NCI-H2029 treated with DMSO at 0.1 percent for 48 hours (cell line): ENCODE data around the gene TMEM107.
"Not testable (repeated sequence)": the region's sequence is repeated elsewhere in the genome, so short reads cannot be mapped to it uniquely, and the experiment has no call there.

ENCODE experiments used
- DNase-seq: peaks from one replicate; lab custom pipeline; 2025; lab: John Stamatoyannopoulos, UW

Gene TMEM107

GRCh38 chr17:8176197-8176940 lies at the start of gene TMEM107:
Gene TMEM107 (minus strand): TSS chr17:8176380. CDS start chr17:8176286, 94 bp downstream.
- no peak for DNase-seq

GRCh38 chr17:8224891-8225812 lies 49.0 kb upstream of the TMEM107 start:
- no peak for DNase-seq

- DNase-seq: no peak
Measured at GRCh38 chr17:8223356-8224126, 47.4 kb upstream of the TMEM107 start.

GRCh38 chr17:8222630-8223355 lies 46.6 kb upstream of the TMEM107 start:
- DNase-seq: peak; percentile 75

- DNase-seq: peak; percentile 79
Measured at GRCh38 chr17:8222380-8222629, 46.1 kb upstream of the TMEM107 start.

DNA sequence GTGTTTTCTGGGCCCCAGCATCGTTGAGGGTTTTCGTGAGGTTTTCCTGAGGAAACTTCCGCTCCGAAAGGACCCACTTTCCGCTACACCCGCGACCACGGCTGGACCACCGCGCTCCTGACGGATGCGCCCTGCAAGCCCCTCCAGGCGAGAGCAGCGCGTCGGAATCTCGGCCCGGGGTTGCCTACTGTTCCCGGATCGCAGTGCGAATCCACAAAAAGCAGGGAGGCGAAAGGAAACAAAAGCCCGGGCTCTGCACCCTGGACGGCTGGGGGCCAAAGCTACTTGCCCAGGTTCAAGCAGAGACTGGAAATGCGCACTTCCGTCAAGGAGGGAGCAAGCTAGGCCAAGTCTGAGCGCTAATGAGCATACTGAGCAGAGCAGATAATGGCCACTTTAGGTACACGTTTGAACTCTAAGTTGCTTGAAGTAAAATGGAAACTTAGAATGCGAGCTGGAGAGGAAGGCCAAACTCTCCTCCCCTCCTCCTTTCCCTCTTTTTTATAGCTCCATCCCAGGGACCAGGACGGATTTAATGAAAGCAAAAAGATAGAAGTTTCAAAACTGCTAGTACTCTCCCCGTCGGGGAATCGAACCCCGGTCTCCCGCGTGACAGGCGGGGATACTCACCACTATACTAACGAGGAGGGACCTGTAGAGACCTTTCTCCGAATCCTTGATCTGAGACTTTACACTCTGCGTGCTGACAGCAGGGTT lies 45.6 kb upstream of the TMEM107 start:
- peak; percentile 79 for DNase-seq

DNA sequence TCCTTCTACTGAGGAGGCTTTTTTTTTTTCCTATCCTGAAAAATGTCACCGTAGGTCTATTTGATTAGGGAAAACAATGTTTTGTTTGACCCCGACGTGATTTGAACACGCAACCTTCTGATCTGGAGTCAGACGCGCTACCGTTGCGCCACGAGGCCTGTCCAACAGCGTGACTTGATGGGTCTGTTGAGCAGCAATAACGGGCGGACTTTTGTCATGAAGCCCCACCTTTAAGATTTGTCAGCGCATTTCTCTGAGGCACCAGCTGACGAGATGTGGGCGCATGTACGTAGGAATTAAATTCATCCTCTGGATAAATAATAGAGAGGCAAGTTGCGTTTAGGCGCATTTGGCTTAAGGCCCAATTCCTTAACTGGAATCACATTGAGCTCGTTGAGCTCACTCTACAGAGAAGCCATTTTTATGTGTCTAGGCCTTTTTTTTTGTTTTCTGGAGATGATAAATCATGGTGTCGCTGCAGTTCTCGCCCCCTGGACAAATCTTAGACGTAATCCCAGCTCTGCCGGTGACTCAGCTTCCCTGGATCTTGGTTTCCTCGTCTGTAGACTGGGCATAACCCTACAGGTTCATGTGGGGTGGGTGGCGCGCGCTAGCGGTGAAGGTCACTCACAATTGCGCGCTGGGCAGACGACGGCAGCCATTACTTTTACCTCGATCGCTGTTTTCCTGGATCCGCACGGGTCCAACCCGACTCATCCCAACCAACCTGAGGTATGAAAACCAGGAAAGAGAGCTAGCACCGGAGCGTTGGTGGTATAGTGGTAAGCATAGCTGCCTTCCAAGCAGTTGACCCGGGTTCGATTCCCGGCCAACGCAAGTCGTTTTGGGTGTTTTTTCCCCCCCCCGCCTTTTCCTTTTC lies 44.8 kb upstream of the TMEM107 start:
- DNase-seq: peak; percentile 79

DNA sequence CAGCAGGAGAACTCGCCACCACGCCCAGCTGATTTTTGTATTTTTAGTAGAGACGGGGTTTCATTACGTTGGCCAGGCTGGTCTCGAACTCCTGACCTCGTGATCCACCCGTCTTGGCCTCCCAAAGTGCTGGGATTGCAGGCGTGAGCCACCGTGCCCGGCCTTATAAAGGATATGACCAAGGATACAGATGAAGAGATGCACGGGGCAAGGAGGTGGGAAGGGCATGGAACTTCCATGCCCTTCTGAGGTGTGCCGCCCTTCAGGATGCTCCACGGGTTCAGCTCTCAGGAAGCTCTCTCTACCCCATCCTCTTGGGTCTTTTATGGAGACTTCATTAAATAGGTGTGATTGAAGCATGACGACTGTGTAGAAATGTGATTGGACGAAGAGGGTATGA lies 37.8 kb upstream of the TMEM107 start:
- not testable (repeated sequence) for DNase-seq

DNA sequence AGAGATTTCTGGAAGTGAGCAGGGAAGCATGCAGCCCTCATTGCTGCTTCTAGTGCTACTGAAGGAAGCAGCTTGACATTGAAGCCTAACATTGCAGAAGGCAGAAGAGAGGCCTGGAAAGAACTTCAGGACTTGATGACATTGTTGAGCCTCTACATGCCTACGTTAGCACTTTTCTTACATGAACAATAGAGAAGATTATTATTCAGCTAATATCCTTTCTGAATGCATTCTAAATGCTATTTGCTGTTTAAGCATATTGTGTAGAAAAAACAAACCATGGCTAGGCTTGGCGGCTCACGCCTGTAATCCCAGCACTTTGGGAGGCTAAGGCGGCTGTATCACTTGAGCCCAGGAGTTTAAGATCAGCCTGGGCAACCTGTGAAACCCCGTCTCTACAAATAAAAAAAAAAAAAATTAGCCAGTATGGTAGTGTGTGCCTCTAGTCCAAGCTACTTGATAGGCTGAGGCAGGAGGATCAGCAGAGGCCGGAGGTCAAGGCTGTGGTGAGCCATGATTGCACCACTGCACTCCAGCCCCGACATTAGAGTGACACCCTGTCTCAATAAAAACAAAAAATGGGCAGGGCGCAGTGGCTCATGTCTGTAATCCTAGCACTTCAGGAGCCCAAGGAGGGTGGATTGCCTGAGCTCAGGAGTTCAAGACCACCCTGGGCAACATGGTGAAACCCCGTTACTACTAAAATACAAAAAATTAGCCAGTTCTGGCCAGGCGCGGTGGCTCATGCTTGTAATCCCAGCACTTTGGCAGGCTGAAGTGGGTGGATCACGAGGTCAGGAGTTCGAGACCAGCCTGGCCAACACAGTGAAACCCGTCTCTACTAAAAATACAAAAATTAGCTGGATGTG lies 36.4 kb upstream of the TMEM107 start:
- no peak for DNase-seq

DNA sequence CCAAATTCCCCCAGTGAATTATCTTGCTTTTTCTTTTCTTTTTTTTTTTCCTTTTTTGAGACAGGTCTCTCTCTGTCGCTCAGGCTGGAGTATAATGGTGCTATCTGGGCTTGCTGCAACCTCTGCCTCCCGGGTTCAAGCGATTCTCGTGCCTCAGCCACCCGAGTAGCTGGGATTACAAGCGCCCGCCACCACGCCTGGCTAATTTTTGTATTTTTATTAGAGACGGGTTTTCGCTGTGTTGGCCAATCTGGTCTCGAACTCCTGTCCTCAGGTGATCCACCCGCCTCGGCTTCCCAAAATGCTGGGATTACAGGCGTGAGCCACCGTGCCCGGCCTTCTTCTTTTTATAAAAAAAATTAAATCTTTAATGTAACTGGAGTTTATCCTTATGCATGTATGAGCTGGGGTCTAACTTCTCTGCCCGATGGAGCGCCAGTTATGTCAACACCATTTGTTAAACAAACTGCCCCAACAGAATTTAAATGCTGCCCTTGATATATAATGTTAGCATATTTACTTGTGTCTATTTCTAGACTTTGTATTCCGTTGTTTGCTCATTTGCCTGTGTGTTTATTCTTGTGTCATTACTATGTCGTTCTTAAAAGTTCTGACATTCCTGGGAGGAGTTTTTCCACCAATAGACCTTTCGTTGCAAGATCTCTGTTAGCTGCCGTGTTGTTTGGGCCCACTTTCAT lies 34.7 kb upstream of the TMEM107 start:
- no peak for DNase-seq

GRCh38 chr17:8209907-8210760 lies 34.0 kb upstream of the TMEM107 start, which contains the start of gene AURKB:
Gene AURKB (minus strand): TSS chr17:8210575. CDS start chr17:8210224, 351 bp downstream.
- peak; percentile 26 for DNase-seq

GRCh38 chr17:8206536-8206935 lies 30.4 kb upstream of the TMEM107 start:
- no peak for DNase-seq

DNA sequence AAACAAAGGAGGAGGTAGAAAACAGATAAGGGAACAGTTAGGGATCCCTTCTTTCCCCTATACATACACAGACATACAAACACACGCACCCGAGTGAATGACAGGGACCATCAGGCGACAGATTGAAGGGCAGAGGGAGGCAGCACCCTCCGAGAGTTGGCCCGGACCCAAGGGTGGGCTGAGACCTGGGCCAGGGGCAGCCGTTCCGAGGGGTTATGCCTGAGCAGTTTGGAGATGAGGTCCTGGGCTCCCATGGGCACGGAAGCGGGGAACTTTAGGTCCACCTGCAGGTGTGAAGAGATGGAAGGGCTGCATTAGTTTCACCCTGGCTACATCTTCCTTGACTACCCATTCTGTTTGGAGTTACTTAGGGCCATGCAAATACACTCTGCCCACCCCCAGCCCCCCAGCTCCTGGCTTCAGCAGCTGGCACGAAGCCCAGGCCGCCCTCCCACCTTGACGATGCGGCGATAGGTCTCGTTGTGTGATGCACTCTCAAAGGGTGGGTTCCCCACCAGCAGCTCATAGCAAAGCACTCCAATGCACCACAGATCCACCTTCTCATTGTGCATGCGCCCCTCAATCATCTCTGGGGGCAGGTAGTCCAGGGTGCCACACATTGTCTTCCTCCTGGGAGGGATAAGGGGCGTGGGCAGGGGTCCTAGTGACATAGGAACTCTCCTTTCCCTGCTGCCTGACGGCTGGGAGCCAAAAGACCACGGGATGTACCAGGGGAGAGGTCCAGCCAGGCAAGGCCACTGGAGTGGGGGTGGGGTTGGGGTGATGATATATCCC lies 28.8 kb upstream of the TMEM107 start:
- DNase-seq: no peak

DNA sequence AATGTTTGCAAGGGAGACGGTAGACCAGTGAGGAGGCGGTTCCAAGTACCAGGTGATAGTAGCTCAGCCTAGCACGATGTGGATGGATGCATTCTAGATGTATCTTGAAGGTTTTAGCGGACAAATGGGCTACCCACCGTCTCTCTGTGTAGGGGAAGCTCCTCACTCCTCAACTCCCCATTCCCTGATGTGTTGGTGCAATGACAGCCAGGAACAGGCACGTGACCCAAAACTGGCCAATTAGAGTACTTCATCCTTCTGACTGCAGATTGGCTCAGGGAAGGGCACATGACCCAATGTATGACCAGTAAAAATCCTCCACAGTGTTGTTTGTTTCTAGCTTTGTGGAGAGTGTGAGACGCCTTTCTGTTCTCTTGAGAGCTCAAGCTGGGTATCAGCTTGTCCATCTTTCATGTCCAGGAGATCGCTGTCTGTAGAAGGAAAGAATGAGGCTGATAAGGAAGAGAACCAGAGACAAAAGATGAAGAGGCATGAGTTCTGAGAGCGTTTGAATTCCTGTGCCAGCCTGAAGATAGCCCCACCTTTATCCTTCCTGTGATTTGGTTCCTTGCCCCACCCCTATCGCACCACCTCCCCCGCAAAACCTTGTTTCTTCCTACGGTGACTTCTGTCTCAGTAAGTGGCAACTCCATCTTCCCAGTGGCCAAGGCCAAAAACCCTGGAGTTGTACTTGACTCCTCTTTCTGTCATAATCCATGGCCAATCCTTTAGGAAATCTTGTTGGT lies 16.1 kb upstream of the TMEM107 start:
- peak; percentile 93 for DNase-seq

GRCh38 chr17:8190506-8190905 lies 14.3 kb upstream of the TMEM107 start:
- no peak for DNase-seq
